GM18951 (cell line): ENCODE measurements around the gene ZSWIM7.

Experiments used
- POLR2A ChIP-seq: IDR thresholded peaks from 4 replicates; pipeline ENCODE4 v1.6.1; 2011; ENCODE audit warnings: mild to moderate bottlenecking; ENCODE audit not compliant: insufficient read length, insufficient read depth; ENCODE audit errors: extremely low read depth
- in situ Hi-C: fragments of 300-500 bp; cut with MboI; formaldehyde crosslinking; loops from one replicate; pipeline ENCODE4 v1.12.0; 2022; ENCODE audit warnings: low sequenced_read_pairs, mixed read lengths, inconsistent platforms; ENCODE audit not compliant: unreplicated experiment

ZSWIM7 gene

DNA sequence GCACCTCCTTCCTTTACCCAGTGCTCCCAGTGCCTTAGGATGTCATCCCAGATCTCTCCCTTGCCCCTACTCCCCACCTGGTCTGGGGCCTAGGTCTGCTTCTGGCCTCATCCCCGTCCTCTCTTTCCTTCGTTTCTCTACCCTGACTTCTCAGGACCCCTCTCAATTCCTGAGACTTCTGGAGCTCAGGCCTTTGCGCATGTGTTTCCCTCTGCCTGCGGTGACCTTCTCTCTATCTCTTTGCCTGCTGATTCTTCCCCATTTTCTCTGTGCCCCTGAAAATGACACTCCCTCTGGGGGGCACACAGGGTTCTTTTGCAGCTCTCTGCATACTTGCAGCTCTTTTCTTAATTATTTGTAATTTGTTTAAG is 41.0 kb downstream of the ZSWIM7 start:
- TF ChIP-seq POLR2A, result no peak
- in situ Hi-C loops, result no loop called here

DNA sequence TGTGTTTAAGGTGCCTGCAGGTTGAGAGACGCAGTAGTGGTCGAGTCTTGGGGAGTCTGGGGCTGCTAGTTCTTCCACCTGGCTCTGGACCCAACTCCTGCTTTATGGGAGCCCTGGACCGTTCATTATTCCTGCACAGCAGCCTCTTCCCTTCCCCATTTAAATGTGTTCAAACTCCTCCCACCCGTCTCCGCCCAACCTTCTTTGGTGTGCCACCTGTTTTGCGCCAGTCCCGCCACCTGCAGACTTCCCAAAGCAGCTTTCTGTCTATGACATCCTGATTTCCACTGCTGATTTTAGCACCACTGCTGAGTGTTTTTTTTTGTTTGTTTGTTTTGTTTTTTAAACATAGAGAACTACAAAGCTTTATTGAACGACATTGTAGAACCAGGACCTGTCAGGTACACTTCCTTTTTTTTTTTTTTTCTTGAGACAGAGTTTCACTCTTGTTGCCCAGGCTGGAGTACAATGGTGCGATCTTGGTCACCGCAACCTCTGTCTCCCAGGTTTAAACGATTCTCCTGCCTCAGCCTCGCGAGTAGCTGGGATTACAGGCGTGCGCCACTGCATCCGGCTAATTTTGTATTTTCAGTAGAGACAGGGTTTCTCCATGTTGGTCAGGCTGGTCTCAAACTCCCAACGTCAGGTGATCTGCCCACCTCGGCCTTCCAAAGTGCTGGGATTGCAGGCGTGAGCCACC is 41.7 kb downstream of the ZSWIM7 start:
- no peak for TF ChIP-seq POLR2A
- in situ Hi-C loops, result no loop called here

DNA sequence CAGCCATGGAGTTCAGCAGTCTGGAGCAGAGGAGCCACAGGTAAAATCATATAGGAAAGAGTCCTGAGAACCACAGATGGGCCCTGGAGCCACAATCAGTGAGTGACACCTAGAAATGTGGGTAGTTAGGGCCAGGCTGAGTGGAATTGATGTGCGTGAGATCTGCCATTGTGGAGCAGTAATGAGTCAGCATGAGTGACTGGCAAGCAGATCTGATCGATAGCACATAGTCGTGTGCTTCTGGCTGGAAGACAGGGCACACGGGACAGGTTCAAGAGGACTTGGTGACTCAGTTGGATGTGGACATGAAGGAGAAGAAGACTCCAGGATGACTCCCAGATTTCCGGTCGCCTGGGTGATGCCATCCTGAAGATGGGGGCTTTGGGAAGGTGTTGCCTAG is 42.3 kb downstream of the ZSWIM7 start:
- in situ Hi-C loops, result no loop called here
- TF ChIP-seq POLR2A, result no peak

DNA sequence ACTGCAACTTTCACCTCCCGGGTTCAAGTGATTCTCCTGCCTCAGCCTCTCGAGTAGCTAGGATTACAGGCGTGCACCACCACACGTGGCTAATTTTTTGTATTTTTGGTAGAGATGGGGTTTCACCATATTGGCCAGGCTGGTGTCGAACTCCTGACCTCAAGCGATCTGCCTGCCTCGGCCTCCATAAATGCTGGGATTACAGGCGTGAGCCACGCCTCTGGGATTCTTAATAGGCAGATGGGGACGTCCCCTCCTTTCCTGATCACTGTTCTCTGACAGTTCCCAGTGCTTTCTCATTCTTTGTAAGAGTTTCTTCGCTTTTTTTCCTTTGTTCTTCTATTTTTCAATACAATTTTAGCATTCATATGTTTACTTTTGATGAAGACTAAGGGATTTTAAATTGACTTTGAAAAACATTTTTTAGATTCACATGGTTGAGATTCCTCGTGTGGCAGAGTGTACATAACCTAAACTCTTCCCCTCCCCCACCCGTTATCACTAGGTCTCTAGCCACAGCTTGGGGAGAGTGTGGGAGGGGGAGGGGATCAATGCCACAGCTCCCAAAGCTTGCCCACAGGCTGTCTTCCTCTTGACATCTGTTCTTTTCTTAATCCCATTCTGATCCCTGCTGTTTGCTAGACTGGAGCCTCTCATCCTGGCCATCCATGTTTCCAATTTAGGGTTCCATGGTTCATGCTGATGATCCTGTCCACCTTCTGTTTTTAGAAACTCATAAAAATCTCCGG is 43.5 kb downstream of the ZSWIM7 start:
- in situ Hi-C loops, result no loop called here
- TF ChIP-seq POLR2A, result no peak

DNA sequence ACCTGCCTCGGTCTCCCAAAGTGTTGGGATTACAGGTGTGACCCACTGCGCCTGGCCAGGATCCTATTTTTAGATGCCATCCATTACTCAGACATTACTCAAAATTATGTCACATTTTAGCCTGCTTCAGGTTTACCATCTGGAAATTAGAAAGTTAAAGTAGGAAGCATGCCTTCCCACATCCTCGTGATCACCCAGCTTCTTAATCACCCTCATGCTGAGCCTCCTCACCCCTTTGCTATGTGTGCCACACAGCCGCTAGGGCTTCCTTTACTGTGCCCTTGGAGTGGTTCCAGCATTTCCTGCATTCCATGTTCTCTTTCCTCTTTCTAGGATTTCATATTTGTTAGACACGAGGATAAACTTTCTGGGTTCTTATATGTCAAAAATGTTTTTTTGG is 45.3 kb downstream of the ZSWIM7 start:
- TF ChIP-seq POLR2A, result no peak
- in situ Hi-C loops, result no loop called here

DNA sequence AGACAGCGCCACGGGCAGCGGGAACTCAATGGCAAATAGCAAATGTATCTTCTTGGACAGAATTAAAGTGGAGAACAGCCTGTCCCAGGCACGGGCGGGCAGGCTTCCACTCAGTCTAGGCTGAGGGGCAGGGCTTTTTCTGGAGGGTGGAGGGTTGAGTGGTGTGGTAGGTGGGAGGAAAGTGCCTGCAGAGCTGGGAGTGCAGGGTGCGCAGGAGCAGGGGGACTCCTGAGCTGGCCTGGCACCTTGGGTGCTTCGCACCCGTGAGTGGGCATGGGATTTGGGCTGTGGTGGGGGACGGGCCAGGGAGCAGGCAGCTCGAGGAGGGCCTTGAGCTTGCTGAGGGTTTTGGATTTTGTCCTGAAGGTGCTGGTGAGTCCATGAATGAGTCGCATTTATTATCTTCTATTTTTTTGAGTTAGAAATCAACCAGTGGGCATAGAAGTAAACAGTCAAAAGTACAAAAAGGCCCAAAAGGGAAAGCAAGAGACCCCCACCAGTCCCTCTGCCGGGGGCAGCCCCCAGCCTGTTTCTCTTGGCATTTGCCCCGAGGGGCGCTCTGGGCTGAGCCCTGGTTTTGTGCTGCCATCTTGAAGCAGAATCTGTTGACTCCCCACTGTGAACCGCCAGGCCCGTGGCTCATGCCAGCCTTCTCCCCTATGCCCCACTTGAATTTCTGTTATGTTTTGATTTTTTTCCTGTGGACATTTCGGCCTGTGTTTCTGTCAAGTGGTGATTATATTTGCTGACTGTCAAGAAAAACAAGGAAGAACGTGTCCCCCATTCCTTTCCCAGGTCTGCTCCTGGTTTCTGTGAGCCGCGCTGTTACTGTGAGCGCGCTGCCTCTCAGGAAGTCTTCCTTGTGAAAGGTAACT is 46.4 kb downstream of the ZSWIM7 start:
- in situ Hi-C loops, result no loop called here
- no peak for TF ChIP-seq POLR2A

DNA sequence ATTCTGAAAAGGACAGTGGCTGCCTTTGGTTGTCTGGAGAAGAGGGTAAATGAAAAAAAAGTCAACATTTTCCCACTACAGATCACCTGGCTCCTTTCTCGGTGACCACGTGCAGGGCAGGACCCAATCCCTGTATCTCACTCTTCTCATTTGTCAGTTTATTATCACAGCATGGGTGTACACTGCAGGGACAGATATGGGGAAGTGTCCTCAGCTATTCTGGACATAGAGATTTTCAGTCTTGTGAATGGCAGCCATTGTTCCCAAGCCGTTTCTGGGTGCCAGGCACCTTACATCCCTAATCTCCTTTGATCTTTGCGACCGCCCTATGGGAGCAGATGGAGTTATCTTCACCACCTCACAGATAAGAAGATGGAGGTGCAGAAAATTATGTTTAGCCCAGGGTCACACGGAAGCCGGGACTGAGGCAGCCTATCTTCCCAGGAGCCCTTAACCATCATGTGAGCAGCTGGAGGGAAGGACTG is 47.4 kb downstream of the ZSWIM7 start:
- in situ Hi-C loops, result no loop called here
- TF ChIP-seq POLR2A, result no peak

DNA sequence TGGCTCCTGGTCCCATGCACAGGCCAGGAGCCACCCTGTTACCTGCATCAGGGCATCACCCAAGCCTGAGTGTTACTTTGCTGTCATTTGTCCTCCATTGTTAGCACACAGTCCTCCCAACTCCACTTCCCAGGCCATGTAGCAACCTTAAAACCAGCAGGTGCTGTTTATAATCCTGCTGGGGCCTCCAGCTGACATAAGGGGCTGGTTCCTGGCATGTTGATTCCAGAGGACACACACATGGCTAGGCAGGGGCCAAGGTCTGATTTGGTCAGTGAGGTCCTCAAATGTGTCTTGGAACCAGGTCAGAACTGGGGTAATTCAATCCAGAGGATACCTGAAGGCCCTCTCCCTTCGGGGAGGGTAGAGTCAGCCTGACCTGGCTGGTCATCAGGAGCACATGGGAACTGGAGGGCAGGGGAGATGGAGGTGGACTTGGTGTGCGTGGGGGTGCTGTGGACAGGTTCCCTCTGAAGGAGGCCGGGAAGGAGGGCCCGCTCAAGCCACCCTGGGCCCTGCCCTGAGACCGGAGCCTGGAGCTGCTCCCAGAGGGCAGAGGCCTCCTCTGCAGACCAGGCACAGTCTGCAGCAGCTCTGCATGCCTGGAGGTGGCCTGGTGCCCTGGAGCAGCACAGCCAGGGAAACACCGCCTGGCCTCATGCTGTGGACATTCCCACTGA is 48.0 kb downstream of the ZSWIM7 start:
- in situ Hi-C loops, result no loop called here
- no peak for TF ChIP-seq POLR2A

DNA sequence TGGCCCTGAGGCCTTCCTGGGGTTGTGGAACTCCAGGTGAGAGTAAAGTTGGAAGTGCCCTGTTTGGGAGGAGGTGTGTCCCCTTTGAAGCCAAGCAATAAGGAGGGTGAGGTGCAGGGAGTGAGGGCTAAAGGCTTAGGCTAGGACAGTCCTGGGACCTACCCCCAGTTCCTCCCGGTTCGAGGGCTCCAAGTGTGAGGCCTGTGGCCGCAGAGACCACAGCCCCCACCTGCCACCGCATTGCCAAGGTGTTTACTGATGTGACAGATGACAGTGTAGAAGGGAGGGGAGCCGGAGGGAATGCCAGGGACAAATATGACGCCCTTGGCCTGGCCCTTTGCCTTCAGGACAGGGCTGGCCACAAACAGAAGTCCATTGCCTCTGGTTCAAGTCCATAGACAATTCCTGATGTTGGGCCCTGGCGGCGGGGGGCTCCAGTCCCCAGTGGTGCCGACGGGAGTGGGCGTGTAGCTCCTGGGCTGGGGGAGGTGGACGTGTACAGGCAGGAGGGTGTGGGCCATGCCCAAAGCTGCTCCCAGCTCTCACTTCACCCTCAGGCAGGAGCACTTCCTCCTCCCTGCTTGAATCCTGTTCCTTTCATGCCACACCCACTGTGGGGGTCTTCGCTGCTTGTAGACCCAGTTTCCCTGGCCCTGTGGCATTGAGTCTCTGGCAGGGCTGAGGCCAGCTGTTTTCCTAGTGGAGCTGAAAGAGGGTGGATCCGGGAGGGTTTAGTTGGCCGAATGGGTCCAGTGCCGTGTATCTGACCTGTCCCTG is 51.3 kb downstream of the ZSWIM7 start:
- in situ Hi-C loops, result no loop called here
- TF ChIP-seq POLR2A, result no peak

DNA sequence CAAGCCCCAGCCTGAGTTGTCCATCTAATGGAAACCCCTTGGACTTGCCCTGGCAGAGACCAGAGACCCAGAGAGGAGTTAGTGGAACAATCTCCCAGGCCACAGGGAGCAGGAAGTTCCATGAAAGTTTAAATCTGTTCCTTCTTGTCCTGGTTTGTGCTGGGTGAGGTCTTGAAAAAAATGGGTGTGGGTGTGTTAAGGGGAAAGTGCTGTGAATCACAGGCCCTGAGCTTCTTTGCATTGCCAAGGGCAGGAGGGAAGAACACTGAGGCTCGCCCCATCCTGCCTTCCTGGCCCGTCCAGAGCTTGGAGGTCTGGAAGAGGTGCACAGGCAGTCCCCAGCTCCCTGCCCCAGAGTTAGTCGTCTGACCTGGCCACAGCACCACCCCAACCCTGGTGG is 52.2 kb downstream of the ZSWIM7 start:
- in situ Hi-C loops, result no loop called here
- no peak for TF ChIP-seq POLR2A

DNA sequence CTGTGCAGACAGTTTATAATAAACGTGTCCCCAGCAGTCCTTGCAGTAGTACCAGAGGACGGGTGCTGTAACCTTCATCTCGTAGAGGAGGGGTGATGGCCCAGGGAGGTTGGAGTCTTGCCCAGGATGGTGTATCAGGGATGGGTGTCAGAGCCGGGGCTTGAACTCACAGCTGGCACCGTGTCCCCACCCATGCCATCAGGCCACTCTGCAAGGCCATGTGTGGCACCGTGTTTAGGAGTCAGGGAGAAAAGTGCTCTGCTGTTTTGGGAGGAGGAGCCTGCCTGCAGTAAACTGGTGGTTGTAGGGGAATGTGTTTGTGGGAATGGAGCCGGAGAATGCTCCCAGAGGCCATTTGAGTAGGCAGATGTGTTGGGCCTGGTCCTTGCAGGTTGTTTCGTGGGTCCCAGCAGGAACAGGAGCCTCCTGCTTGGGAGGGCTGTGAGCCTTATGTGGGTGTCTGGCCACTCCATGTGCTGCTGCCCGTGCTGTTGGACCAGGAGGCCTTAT is 52.8 kb downstream of the ZSWIM7 start:
- in situ Hi-C loops, result no loop called here
- no peak for TF ChIP-seq POLR2A
